HepG2 (cell line): ENCODE measurements around the gene SH3PXD2A. TPM values are rescaled to one million over a fixed set of nuclear protein-coding genes. Genes with fewer than 3 reads are reported as not detected.
A peak's percentile ranks its signal among the peaks of the same experiment; 100 is the strongest.

Experiments used
- GABPA ChIP-seq, 2 experiments: IDR thresholded peaks; 2 replicates each; pipeline ENCODE4 v1.6.1; 2011 to 2016; ENCODE audit warnings: low read depth in 2 of 2, low read length in 1 of 2, missing biosample characterization in 1 of 2, missing genetic modification characterization in 1 of 2
- MED8 ChIP-seq: sonication (generic); formaldehyde crosslinking; IDR thresholded peaks from 2 replicates; pipeline ENCODE4 v1.8.1; 2023; ENCODE audit warnings: mild to moderate bottlenecking, missing genetic modification reagents; ENCODE audit not compliant: insufficient replicate concordance
- NCOR1 ChIP-seq: fragments of 200-600 bp; sonication (generic); IDR thresholded peaks from 2 replicates; pipeline ENCODE4 v1.7.0; 2017; ENCODE audit warnings: antibody characterized with exemption, low read length, borderline replicate concordance
- NR2F6 ChIP-seq, 2 experiments: IDR thresholded peaks; 2 replicates each; pipeline ENCODE4 v1.6.1; 2016; ENCODE audit warnings: antibody characterized with exemption in 1 of 2, mild to moderate bottlenecking in 1 of 2
- RARA ChIP-seq: IDR thresholded peaks from 2 replicates; pipeline ENCODE4 v1.6.1; 2016; ENCODE audit warnings: missing genetic modification reagents, missing compliant biosample characterization
- RXRA ChIP-seq: sonication (generic); formaldehyde crosslinking; IDR thresholded peaks from 2 replicates; pipeline ENCODE4 v1.5.1; 2020; ENCODE audit warnings: missing genetic modification reagents
- SKI ChIP-seq: fragments of 450-650 bp; IDR thresholded peaks from one replicate; pipeline ENCODE4 v1.6.1; 2018; ENCODE audit warnings: mild to moderate bottlenecking; ENCODE audit not compliant: partially characterized antibody
- SMC3 ChIP-seq: IDR thresholded peaks from 2 replicates; pipeline ENCODE4 v1.6.1; 2011; ENCODE audit warnings: low read length, improper control_type of control experiment
- SOX13 ChIP-seq, 3 experiments: fragments of 450-650 bp in 1 of 3; sonication (generic) in 1 of 3; formaldehyde crosslinking in 1 of 3; IDR thresholded peaks in 2 of 3; conservative IDR thresholded peaks in 1 of 3; 2 replicates each; pipeline versions ENCODE4 v1.5.0 to v1.6.1; 2016 to 2020; ENCODE audit warnings: antibody characterized with exemption in 1 of 3, mild to moderate bottlenecking in 1 of 3, missing compliant biosample characterization in 1 of 3, missing genetic modification reagents in 1 of 3, moderate library complexity in 1 of 3
- THAP11 ChIP-seq: IDR thresholded peaks from 2 replicates; pipeline ENCODE4 v1.6.1; 2016; ENCODE audit warnings: missing biosample characterization, missing genetic modification reagents
- TOE1 ChIP-seq: sonication (generic); formaldehyde crosslinking; IDR thresholded peaks from 2 replicates; pipeline ENCODE4 v1.4.0; 2020; ENCODE audit warnings: mild to moderate bottlenecking, missing genetic modification reagents
- ZBTB25 ChIP-seq: IDR thresholded peaks from 2 replicates; pipeline ENCODE4 v1.6.1; 2018; ENCODE audit warnings: missing genetic modification reagents
- ZNF160 ChIP-seq: sonication (generic); formaldehyde crosslinking; IDR thresholded peaks from 2 replicates; pipeline ENCODE4 v1.8.0; 2022; ENCODE audit warnings: mild to moderate bottlenecking, inconsistent platforms, missing genetic modification reagents
- ZNF605 ChIP-seq: sonication (generic); formaldehyde crosslinking; IDR thresholded peaks from 2 replicates; pipeline ENCODE4 v1.8.0; 2022; ENCODE audit warnings: mild to moderate bottlenecking, missing genetic modification reagents
- ZNF609 ChIP-seq: sonication (generic); formaldehyde crosslinking; IDR thresholded peaks from 2 replicates; pipeline ENCODE4 v1.4.0; 2020; ENCODE audit warnings: mild to moderate bottlenecking, missing genetic modification reagents, borderline replicate concordance
- polyA plus RNA-seq, 8 experiments: library from polyadenylated mRNA; depleted of rRNA in 3 of 8; stranded (reverse) in 7 of 8; unstranded in 1 of 8; fragments of >200 nt; fragmentation: Illumina TruSeq in 4 of 8; extraction: Trizol in 4 of 8; gene quantifications; 2 replicates each; pipeline versions ENCODE4 v1.2.1 to v1.2.3, GENCODE V29; 2011 to 2016; ENCODE audit warnings: low read depth in 4 of 8, missing spikeins in 1 of 8, mixed read lengths in 1 of 8; ENCODE audit not compliant: insufficient read depth in 1 of 8
- total RNA-seq, 5 experiments: library from RNA; depleted of rRNA; stranded (reverse); fragments of >200 nt; fragmentation: Illumina TruSeq; extraction: Trizol; gene quantifications; 2 replicates each; pipeline ENCODE4 v1.2.3, GENCODE V29; 2016; ENCODE audit warnings: low read depth in 1 of 5

The SH3PXD2A gene
- total and polyA plus RNA-seq, 2 of the 13 experiments (the other 11 are each of a cell fraction or from before 2014, with no cell fraction given): 11.1 to 11.3 TPM

DNA sequence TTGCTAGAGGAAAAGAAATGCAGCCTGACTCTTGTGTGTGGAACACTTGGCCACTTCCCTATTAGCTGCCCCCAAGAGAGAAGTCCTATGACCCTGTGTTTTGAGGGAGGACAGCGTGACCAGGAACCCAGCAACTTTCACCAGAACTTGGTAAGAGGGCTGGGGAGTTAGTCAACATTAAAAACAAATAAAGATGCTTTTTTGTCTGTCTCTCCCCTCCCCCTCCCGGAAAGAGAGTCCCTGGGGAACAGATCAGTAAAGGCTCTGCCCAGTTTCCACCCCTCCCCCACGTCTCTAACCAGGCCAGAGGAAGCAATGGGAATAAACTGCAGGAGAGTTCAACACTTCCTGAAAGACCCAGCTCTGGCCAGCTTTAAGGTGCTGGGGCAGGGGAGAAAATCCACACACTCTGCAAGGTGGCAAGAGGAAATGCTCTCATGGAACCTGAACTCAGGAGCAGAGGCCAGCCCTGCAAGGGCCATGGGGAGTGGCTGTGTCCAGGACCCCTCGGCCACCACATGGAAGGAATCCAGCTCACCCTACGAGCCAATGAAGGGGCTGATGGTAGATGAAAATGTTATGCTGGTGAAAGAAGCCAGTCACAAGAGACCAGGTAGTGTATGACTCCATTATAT, 21.5 kb downstream of the SH3PXD2A start (continued):
- TF ChIP-seq NCOR1: 0 out of 2 replicates have a peak, but pooled peaks have one; percentile 52
- peak; percentile 85 for TF ChIP-seq RARA
- TF ChIP-seq RXRA (CRISPR knock-in tag): peak; percentile 15; the same call in 1 of the 2 replicates
- no peak for TF ChIP-seq GABPA (IDR thresholded peaks at IDR 0.05; ENCODE audit: low read depth, low read length)
- TF ChIP-seq GABPA (CRISPR knock-in tag; IDR thresholded peaks at IDR 0.05; ENCODE audit: low read depth): peak; percentile 62; the same call in 1 of the 2 replicates
- peak; percentile 18 for TF ChIP-seq MED8 (CRISPR knock-in tag)
- peak; percentile 83 for TF ChIP-seq ZNF609
- peak; percentile 14; the same call in 1 of the 2 replicates for TF ChIP-seq SMC3
- TF ChIP-seq NR2F6 (IDR thresholded peaks at IDR 0.05): peak; percentile 65
- TF ChIP-seq NR2F6 (CRISPR knock-in tag; IDR thresholded peaks at IDR 0.05): peak; percentile 61; the same call in 1 of the 2 replicates
- TF ChIP-seq ZNF160 (CRISPR knock-in tag): 0 out of 2 replicates have a peak, but pooled peaks have one; percentile 53
- no peak; the same call in 1 of the 2 replicates for TF ChIP-seq SOX13 (IDR thresholded peaks at IDR 0.05)
- peak in 1 of 2 experiments; percentile 58; a peak in 1 of 4 replicates for TF ChIP-seq SOX13 (CRISPR knock-in tag; conservative IDR thresholded peaks at IDR 0.05 in 1 of 2, IDR thresholded peaks at IDR 0.05 in 1 of 2)
- TF ChIP-seq ZBTB25: 0 out of 2 replicates have a peak, but pooled peaks have one; percentile 51
- TF ChIP-seq SKI: peak; percentile 65
- TF ChIP-seq THAP11: 0 out of 2 replicates have a peak, but pooled peaks have one; percentile 35
- no peak for TF ChIP-seq TOE1 (CRISPR knock-in tag)
- TF ChIP-seq ZNF605 (CRISPR knock-in tag): peak; percentile 75; the same call in 1 of the 2 replicates
